Measurements from ENCODE around the gene SV2B. TPM values are rescaled to one million over a fixed set of nuclear protein-coding genes. Genes with fewer than 3 reads are reported as not detected.

The SV2B gene
- total and polyA plus RNA-seq, 4 donors: 6.6 to 31.0 (median 15.0) TPM

- Histone ChIP-seq H3K27ac (ENCODE audit: low read depth, low read length) (no peak overlapping the region), H3K9me3 (ENCODE audit: control insufficient read depth, insufficient read depth, low read length) (no peaks in the 10 kb centered on the region), H3K27me3 (ENCODE audit: control insufficient read depth, insufficient read depth, low read length) (no peaks in the 10 kb centered on the region), H3K4me3 (ENCODE audit: low read depth, low read length) (no peak overlapping the region), H3K4me1 (ENCODE audit: control insufficient read depth, insufficient read depth, low read length) (no peaks in the 10 kb centered on the region), H3K36me3 (ENCODE audit: control insufficient read depth, insufficient read depth, low read length) (no peaks in the 10 kb centered on the region)
- WGBS (ENCODE audit: insufficient coverage): 84% methylated on average over 7 of the region's 7 CpGs
- no peak for DNase-seq (ENCODE audit: low read depth in 4 of 6, low spot score in 6 of 6)
Measured at GRCh38 chr15:91142946-91143345, 42.9 kb downstream of the SV2B start.

- no peaks in the 10 kb centered on the region for H3K27me3 ChIP-seq (ENCODE audit: control insufficient read depth, insufficient read depth, low read length)
- no CpG with 5 or more reads among the region's 1 CpG for WGBS (ENCODE audit: insufficient coverage)
- H3K36me3 ChIP-seq (ENCODE audit: control insufficient read depth, insufficient read depth, low read length): no peaks in the 10 kb centered on the region
- H3K4me3 ChIP-seq (ENCODE audit: low read depth, low read length): no peak overlapping the region
- no peak for DNase-seq (ENCODE audit: low read depth in 4 of 6, low spot score in 6 of 6)
- H3K9me3 ChIP-seq (ENCODE audit: control insufficient read depth, insufficient read depth, low read length): no peaks in the 10 kb centered on the region
- H3K4me1 ChIP-seq (ENCODE audit: control insufficient read depth, insufficient read depth, low read length): no peaks in the 10 kb centered on the region
- H3K27ac ChIP-seq (ENCODE audit: low read depth, low read length): no peak overlapping the region
Measured at GRCh38 chr15:91146728-91147127, 46.7 kb downstream of the SV2B start.

DNA sequence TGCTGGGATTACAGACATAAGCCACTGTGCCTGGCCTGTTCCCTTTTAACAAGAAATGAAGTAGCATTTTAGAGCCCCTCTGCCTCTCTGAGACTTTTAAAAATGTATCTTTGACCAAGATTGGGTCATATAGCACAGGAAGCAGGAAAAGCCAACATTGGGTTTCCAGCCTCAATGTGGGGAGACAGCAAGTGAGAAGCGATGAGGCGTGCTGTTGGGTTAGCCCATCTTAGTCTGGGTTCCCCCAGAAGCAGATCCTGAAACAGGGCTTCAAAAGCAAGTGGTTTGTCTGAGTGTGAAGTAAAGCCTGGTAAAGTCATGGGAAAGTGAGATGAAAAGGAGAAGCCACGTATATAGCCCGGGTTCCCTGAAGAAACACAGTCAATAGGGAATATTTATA, 48.2 kb downstream of the SV2B start:
- no peaks in the 10 kb centered on the region for H3K36me3 ChIP-seq (ENCODE audit: control insufficient read depth, insufficient read depth, low read length)

GRCh38 chr15:91150502-91151160, 50.6 kb downstream of the SV2B start:
- H3K4me3 ChIP-seq (ENCODE audit: low read depth, low read length): no peak overlapping the region
- H3K36me3 ChIP-seq (ENCODE audit: control insufficient read depth, insufficient read depth, low read length): no peaks in the 10 kb centered on the region
- no peak overlapping the region for H3K27ac ChIP-seq (ENCODE audit: low read depth, low read length)
- 25% methylated on average over 2 of the region's 4 CpGs for WGBS (ENCODE audit: insufficient coverage)
- H3K27me3 ChIP-seq (ENCODE audit: control insufficient read depth, insufficient read depth, low read length): no peaks in the 10 kb centered on the region
- peak in 1 of 6 donors; percentile 69 for DNase-seq (ENCODE audit: low read depth in 4 of 6, low spot score in 6 of 6)
- H3K4me1 ChIP-seq (ENCODE audit: control insufficient read depth, insufficient read depth, low read length): no peaks in the 10 kb centered on the region
- H3K9me3 ChIP-seq (ENCODE audit: control insufficient read depth, insufficient read depth, low read length): no peaks in the 10 kb centered on the region

More for the DNA sequence above, 48.2 kb downstream of the SV2B start:
- Histone ChIP-seq H3K4me1 (ENCODE audit: control insufficient read depth, insufficient read depth, low read length) (no peaks in the 10 kb centered on the region), H3K9me3 (ENCODE audit: control insufficient read depth, insufficient read depth, low read length) (no peaks in the 10 kb centered on the region), H3K4me3 (ENCODE audit: low read depth, low read length) (no peak overlapping the region), H3K27me3 (ENCODE audit: control insufficient read depth, insufficient read depth, low read length) (no peaks in the 10 kb centered on the region), H3K27ac (ENCODE audit: low read depth, low read length) (no peak overlapping the region)
- WGBS (ENCODE audit: insufficient coverage): 100% methylated on average over 2 of the region's 4 CpGs
- no peak for DNase-seq (ENCODE audit: low read depth in 4 of 6, low spot score in 6 of 6)

DNA sequence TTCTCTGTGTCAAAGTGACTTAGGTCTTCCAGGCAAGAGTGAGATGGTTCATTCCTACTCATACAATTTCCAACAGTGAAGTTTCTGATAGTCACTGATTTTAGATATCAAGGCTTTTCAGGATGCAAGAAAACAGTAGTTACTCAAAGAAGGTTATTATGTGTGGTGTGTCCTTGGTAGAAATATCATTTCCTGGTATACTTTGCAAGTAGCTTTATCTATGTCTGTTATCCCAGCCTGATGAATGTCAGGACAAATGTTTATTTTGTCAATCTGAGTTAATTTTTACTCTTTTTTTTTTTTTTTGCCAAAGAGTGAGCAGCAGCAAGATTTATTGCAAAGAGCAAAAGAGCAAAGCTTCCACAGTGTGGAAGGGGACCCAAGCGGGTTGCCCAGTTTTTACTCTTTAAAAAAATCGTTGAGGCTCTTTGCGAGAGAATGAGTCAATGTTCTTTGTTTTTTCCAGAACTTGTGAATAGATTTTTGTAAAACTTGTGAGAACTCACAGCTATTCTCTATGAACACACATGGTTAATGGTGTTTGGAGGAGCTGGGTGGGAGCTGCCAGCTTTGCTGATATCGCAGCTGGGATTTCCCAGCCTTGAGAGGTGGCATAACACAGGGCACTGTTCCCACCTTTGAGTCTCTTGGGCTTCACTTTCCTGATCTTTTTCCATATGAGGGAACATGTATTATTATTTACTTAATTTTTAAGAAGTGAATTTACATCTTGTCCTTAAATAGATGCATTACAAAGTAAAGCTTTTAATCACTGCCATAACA, 51.9 kb downstream of the SV2B start:
- no peaks in the 10 kb centered on the region for H3K9me3 ChIP-seq (ENCODE audit: control insufficient read depth, insufficient read depth, low read length)
- peak in 1 of 6 donors; percentile 43 for DNase-seq (ENCODE audit: low read depth in 4 of 6, low spot score in 6 of 6)
- H3K27me3 ChIP-seq (ENCODE audit: control insufficient read depth, insufficient read depth, low read length): no peaks in the 10 kb centered on the region
- no peak overlapping the region for H3K27ac ChIP-seq (ENCODE audit: low read depth, low read length)
- H3K4me1 ChIP-seq (ENCODE audit: control insufficient read depth, insufficient read depth, low read length): no peaks in the 10 kb centered on the region
- 20% methylated on average over 1 of the region's 4 CpGs for WGBS (ENCODE audit: insufficient coverage)
- H3K4me3 ChIP-seq (ENCODE audit: low read depth, low read length): no peak overlapping the region
- no peaks in the 10 kb centered on the region for H3K36me3 ChIP-seq (ENCODE audit: control insufficient read depth, insufficient read depth, low read length)

DNA sequence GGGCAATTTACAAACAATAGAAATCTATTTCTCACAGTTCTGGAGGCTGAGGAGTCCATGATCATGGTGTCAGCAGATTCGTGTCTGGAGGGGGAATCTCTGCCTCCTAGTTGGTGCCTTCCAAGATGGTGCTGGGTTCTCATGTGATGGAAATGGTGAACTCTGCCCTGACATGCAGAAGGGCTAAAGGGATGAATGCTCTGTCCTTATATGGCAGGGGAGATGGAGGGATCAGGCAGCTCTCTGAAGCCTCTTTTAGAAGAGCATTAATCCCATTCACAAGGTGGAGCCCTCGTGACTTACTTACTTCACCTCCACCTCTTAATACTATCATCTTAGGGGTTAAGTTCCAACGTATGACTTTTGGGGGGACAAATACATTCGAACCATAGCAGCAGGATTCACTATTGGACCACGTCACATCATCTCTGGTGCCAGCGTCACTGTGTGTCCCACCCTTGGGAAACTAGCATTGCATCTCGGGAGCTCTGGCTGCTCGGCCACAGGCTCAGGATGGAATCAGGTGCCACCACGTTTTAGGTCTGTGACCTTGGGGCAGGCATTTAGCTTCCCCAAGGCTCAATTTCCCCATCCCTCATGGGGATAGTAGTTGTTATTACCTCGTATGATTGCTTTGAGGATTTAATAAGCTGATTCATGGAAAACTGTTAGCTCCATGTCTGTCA, 53.0 kb downstream of the SV2B start:
- no peak for DNase-seq (ENCODE audit: low read depth in 4 of 6, low spot score in 6 of 6)
- no peaks in the 10 kb centered on the region for H3K4me1 ChIP-seq (ENCODE audit: control insufficient read depth, insufficient read depth, low read length)
- H3K9me3 ChIP-seq (ENCODE audit: control insufficient read depth, insufficient read depth, low read length): no peaks in the 10 kb centered on the region
- no peak overlapping the region for H3K4me3 ChIP-seq (ENCODE audit: low read depth, low read length)
- H3K27me3 ChIP-seq (ENCODE audit: control insufficient read depth, insufficient read depth, low read length): no peaks in the 10 kb centered on the region
- H3K27ac ChIP-seq (ENCODE audit: low read depth, low read length): no peak overlapping the region
- 86% methylated on average over 6 of the region's 10 CpGs for WGBS (ENCODE audit: insufficient coverage)
- H3K36me3 ChIP-seq (ENCODE audit: control insufficient read depth, insufficient read depth, low read length): no peaks in the 10 kb centered on the region

DNA sequence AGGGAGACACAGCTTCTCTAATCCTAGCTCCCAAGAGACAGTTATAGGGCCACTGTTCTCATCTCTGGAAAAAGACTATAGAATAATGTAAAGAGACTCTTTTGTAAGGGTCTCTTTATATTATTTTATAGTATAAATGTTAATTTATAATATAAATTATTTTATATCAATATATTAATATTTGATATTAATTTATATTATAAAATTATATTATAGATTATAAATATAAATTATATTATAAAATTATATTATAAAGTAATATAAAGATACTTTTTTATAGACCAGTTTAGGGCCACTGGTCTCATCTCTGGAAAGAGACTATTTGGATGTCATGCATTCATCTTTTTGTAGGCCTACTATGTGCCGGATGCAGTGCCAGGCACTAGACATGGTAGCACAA, 53.9 kb downstream of the SV2B start:
- DNase-seq (ENCODE audit: low read depth in 4 of 6, low spot score in 6 of 6): no peak
- H3K36me3 ChIP-seq (ENCODE audit: control insufficient read depth, insufficient read depth, low read length): no peaks in the 10 kb centered on the region
- 100% methylated on average over 1 of the region's 1 CpG for WGBS (ENCODE audit: insufficient coverage)

DNA sequence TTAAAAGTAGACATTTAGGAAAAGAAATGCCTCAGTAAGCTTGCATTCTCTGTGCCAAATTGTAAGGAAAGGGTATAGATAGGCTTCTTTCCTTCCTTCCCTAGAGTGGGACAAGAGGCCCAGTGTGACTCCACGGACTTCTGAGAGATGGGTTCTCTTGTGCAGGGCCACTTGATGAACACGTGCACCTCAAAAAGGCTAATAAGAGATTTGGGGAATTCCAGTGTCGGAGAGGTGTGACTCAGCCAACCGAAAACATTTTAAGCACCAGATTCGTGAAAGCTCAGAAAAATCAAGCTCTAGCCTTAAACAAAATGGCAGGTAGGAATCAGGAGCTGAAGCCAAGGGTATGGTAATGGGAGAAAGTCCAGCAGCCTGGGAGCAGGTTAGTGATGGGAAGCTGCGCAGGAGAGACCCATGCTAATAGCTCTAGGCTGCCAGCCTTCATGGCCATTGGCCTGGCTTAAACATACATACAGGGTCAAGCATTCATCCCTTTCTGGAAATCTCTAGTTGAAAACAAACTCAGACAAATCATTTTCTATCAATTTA, 56.2 kb downstream of the SV2B start:
- Histone ChIP-seq H3K9me3 (ENCODE audit: control insufficient read depth, insufficient read depth, low read length) (no peaks in the 10 kb centered on the region), H3K36me3 (ENCODE audit: control insufficient read depth, insufficient read depth, low read length) (no peaks in the 10 kb centered on the region)
- 94% methylated on average over 5 of the region's 6 CpGs for WGBS (ENCODE audit: insufficient coverage)

More for the DNA sequence above, 53.9 kb downstream of the SV2B start:
- no peaks in the 10 kb centered on the region for H3K9me3 ChIP-seq (ENCODE audit: control insufficient read depth, insufficient read depth, low read length)
- H3K27ac ChIP-seq (ENCODE audit: low read depth, low read length): no peak overlapping the region
- H3K27me3 ChIP-seq (ENCODE audit: control insufficient read depth, insufficient read depth, low read length): no peaks in the 10 kb centered on the region
- no peaks in the 10 kb centered on the region for H3K4me1 ChIP-seq (ENCODE audit: control insufficient read depth, insufficient read depth, low read length)
- H3K4me3 ChIP-seq (ENCODE audit: low read depth, low read length): no peak overlapping the region

GRCh38 chr15:91158415-91159394, 58.6 kb downstream of the SV2B start:
- no peaks in the 10 kb centered on the region for H3K9me3 ChIP-seq (ENCODE audit: control insufficient read depth, insufficient read depth, low read length)
- no peak overlapping the region for H3K27ac ChIP-seq (ENCODE audit: low read depth, low read length)
- H3K4me3 ChIP-seq (ENCODE audit: low read depth, low read length): no peak overlapping the region
- H3K27me3 ChIP-seq (ENCODE audit: control insufficient read depth, insufficient read depth, low read length): no peaks in the 10 kb centered on the region
- WGBS (ENCODE audit: insufficient coverage): 100% methylated on average over 5 of the region's 7 CpGs
- no peaks in the 10 kb centered on the region for H3K36me3 ChIP-seq (ENCODE audit: control insufficient read depth, insufficient read depth, low read length)
- no peaks in the 10 kb centered on the region for H3K4me1 ChIP-seq (ENCODE audit: control insufficient read depth, insufficient read depth, low read length)
- no peak for DNase-seq (ENCODE audit: low read depth in 4 of 6, low spot score in 6 of 6)

More for the DNA sequence above, 56.2 kb downstream of the SV2B start:
- H3K4me1 ChIP-seq (ENCODE audit: control insufficient read depth, insufficient read depth, low read length): no peaks in the 10 kb centered on the region
- H3K4me3 ChIP-seq (ENCODE audit: low read depth, low read length): no peak overlapping the region
- H3K27ac ChIP-seq (ENCODE audit: low read depth, low read length): no peak overlapping the region
- no peaks in the 10 kb centered on the region for H3K27me3 ChIP-seq (ENCODE audit: control insufficient read depth, insufficient read depth, low read length)
- no peak for DNase-seq (ENCODE audit: low read depth in 4 of 6, low spot score in 6 of 6)
